ENCODE measurements around the gene MAZ.

Gene MAZ

DNA sequence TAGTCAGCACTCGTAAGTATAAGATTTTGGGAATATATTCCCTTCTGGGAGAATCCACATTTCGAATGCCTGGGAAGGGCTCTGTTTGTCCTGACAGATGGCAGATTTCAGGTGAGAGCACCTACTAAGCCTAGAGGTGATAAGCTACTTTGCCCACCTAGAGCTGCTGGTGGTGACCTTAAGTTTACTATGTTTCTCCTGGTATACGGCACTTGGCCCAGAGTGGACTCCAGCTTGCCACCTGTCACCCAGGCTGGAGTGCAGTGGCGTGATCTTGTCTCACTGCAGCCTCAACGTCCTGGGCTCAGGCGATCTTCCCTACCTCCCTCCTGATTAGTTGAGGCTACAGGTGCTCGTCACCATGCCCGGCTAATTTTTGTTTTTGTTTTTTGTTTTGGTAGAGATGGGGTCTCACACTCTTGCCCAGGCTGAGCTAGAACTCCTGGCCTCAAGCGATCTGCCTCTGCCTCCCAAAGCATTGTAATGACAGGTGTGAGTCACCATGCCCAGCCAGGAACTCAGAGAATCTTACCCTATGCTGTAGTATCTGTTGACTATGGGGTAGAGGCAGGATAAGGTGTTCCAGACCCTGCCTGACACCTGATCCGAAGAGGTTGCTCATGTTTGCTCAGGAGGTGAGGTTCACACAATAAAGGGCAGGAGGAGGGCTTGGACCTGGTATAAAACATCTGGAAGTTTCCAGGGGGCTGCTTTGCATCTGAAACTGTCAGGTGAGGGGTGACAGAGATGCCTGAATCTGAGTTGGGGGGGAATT lies 28.6 kb upstream of the MAZ start, which contains the start of gene ZG16:
Gene ZG16 (plus strand): TSS at position 681 of the 775 bp plus-strand sequence. CDS start 1,011 bp downstream, outside the sequence.
- no peak for TF ChIP-seq GATA3 (IDR thresholded peaks at IDR 0.05; ENCODE audit: low read depth, low read length)
- no peak for TF ChIP-seq GATA2 (IDR thresholded peaks at IDR 0.05; ENCODE audit: low read depth, low read length)

- TF ChIP-seq GATA3 (IDR thresholded peaks at IDR 0.05; ENCODE audit: low read depth, low read length), result no peak
- no peak for TF ChIP-seq GATA2 (IDR thresholded peaks at IDR 0.05; ENCODE audit: low read depth, low read length)
These were observed 26.9 kb upstream of the MAZ start for GRCh38 chr16:29779474-29779873.

- peak; percentile 82 for TF ChIP-seq GATA2 (IDR thresholded peaks at IDR 0.05; ENCODE audit: low read depth, low read length)
- TF ChIP-seq GATA3 (IDR thresholded peaks at IDR 0.05; ENCODE audit: low read depth, low read length), result peak; percentile 14; the same call in 1 of the 2 replicates
These were observed 23.0 kb upstream of the MAZ start for GRCh38 chr16:29783094-29783953.

DNA sequence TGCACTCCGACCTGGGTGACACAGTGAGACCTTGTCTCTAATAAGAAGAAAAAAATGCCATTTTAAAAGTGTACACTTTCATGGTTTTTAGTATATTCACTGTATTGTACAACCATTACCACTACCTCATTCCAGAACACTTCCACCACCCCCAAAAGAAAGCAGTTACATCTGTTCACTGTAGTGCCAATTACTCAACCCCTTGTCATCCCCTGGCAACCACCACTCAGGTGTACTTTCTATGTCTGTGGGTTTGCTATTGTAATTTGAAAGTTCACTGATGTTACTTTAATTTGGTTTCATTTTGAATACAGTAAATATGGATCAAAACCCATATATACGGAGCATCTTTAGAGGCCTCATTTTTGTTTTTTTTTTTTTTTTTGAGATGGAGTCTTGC lies 22.2 kb upstream of the MAZ start:
- TF ChIP-seq GATA2 (IDR thresholded peaks at IDR 0.05; ENCODE audit: low read depth, low read length), result no peak
- no peak for TF ChIP-seq GATA3 (IDR thresholded peaks at IDR 0.05; ENCODE audit: low read depth, low read length)

GRCh38 chr16:29784901-29785500 lies 21.3 kb upstream of the MAZ start:
- TF ChIP-seq GATA2 (IDR thresholded peaks at IDR 0.05; ENCODE audit: low read depth, low read length), result no peak
- TF ChIP-seq GATA3 (IDR thresholded peaks at IDR 0.05; ENCODE audit: low read depth, low read length), result no peak

GRCh38 chr16:29789775-29790182 lies 16.6 kb upstream of the MAZ start:
- TF ChIP-seq GATA2 (IDR thresholded peaks at IDR 0.05; ENCODE audit: low read depth, low read length), result no peak
- TF ChIP-seq GATA3 (IDR thresholded peaks at IDR 0.05; ENCODE audit: low read depth, low read length), result no peak

- TF ChIP-seq GATA2 (IDR thresholded peaks at IDR 0.05; ENCODE audit: low read depth, low read length) (no peak), GATA3 (IDR thresholded peaks at IDR 0.05; ENCODE audit: low read depth, low read length) (no peak)
These were observed 16.0 kb upstream of the MAZ start, which contains the start of gene KIF22 for GRCh38 chr16:29790183-29790948. Gene KIF22, plus strand, starts transcription at chr16:29790751. Its CDS starts 9 bp downstream, at chr16:29790760.

DNA sequence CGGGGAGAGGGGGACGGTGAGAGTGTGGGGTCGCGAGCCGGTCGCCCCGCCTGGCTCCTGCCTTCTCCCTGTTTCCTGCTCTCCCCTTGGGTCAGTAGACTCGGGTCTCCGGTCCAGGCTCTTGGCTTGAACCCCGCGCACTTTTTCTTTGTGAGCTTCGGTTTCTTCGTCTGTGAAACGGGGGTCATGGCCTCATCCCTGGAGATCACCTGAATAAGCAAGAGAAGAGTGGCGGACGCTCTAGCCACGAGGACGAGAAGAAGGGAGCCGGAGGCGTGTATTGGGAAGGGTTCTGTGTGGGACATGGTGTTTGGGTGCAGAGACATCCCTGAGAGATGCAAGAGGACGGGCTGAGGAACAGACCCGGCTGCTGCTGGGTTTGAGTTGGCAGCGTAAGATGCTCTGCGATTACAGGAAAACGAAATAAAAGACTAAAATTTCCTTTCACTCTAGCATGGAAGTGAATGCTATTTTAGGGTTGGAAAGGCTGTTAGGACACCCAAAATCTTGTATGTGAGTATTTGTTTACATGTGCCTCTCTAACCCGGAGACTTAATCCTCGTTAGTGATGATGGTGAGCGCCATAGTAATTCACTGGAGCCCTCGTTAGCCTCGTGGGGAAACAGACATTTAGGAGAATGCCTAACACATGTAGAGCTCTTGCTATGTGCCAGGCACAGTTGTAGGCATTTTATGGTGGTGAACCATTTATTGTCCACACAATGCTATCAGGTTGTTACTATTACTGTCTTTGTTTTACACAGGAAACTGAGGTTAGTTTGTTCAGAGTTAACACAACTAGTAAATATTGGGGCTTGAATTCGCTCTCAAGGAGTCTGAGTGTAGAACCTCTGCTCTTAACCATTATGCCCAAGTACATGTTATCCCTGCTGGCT lies 15.1 kb upstream of the MAZ start:
- TF ChIP-seq GATA3 (IDR thresholded peaks at IDR 0.05; ENCODE audit: low read depth, low read length) (no peak), GATA2 (IDR thresholded peaks at IDR 0.05; ENCODE audit: low read depth, low read length) (no peak)

DNA sequence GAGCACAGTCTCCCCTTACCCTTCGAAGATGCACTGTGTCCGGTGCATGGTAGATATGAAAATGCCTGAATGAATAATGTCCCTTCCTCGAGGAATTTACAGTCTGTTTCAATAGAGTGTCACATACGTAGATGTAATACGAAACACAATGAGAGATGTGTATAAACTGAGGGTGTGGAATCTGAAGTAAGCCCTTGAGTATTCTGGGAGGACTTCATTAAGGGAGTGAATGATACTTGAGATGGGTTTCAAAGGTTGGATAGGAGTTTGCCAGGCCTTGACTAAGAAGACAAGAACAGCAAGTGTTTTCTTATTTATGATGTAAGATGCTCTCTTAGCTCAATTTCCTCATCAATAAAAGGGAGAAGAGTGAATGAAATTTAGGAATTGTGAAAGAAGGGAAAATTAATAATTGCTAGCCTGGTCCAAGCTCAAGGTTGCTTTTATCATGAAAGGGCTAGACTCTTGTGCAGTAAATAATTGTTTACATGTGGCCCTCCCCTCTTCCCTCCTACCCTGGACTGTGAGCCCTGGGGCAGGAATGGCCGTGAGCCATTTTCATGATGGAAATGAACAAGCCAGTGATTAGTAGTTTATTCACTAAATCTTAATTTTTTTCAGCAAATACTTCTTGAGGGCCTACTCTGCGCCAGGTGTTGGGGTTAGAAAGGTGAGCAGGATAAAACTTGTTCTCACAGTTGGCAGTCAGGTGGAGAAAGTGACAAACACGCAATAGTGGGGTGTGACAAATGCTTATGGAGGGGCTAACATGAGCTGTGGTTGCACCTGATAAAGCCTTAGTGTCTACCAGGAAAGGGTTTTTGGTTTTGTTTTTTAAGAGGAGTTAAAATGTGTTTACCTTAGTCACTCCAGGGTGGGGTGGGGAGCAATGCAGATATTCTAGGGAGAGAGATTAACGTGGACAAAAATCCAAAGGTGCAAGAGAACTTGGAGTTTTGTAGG lies 14.2 kb upstream of the MAZ start:
- TF ChIP-seq GATA3 (IDR thresholded peaks at IDR 0.05; ENCODE audit: low read depth, low read length) (no peak), GATA2 (IDR thresholded peaks at IDR 0.05; ENCODE audit: low read depth, low read length) (no peak)

GRCh38 chr16:29794231-29794710 lies 12.1 kb upstream of the MAZ start:
- TF ChIP-seq GATA2 (IDR thresholded peaks at IDR 0.05; ENCODE audit: low read depth, low read length), result no peak
- no peak for TF ChIP-seq GATA3 (IDR thresholded peaks at IDR 0.05; ENCODE audit: low read depth, low read length)

DNA sequence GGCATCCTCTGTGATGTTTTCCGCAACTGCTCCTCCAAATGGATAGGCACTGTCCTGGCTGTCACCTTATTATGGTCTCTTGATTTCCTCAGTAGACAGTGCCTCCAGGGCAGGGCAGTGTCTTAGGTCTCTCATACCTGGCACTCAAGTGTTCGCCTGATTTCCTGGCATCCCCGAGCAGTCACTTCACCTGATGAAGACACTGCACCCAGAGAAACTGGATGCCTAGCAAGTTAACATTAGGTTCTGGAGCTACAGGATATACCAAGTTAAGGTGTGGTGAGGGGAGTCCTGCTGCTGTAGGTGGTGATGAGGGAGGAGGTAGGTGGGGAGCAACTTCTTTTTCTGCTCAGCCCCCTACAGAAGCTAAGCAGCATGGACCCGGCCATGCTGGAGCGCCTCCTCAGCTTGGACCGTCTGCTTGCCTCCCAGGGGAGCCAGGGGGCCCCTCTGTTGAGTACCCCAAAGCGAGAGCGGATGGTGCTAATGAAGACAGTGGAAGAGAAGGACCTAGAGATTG lies 3.9 kb upstream of the MAZ start:
- TF ChIP-seq GATA2 (IDR thresholded peaks at IDR 0.05; ENCODE audit: low read depth, low read length) (no peak), GATA3 (IDR thresholded peaks at IDR 0.05; ENCODE audit: low read depth, low read length) (no peak)

Data from SH-SY5Y (cell line).